Esophagus muscularis mucosa (tissue), 4 donors: ENCODE measurements around the gene ENOX1.

Source experiments
- CTCF ChIP-seq, 3 experiments: fragments of 200-600 bp in 2 of 3; fragments of 450-650 bp in 1 of 3; sonication (generic) in 2 of 3; IDR thresholded peaks; one replicate each; pipeline ENCODE4 v1.5.1; 2017 to 2019; ENCODE audit warnings: antibody characterized with exemption in 3 of 3, mild to moderate bottlenecking in 2 of 3, moderate library complexity in 1 of 3
- EP300 ChIP-seq: sonication (generic); formaldehyde crosslinking; IDR thresholded peaks from one replicate; pipeline ENCODE4 v1.6.1; 2017; ENCODE audit warnings: antibody characterized with exemption
- POLR2A ChIP-seq: fragments of 450-650 bp; IDR thresholded peaks from one replicate; pipeline ENCODE4 v1.6.1; 2017; ENCODE audit warnings: antibody characterized with exemption, moderate library complexity, mild to moderate bottlenecking, low read depth
- POLR2AphosphoS5 ChIP-seq, 2 donors: sonication (generic); formaldehyde crosslinking; IDR thresholded peaks; one replicate each; pipeline ENCODE4 v1.6.1; 2017; ENCODE audit warnings: antibody characterized with exemption in 2 of 2

- TF ChIP-seq CTCF (IDR thresholded peaks at IDR 0.05) (no peak), EP300 (no peak), POLR2AphosphoS5 (IDR thresholded peaks at IDR 0.05) (no peak), POLR2A (no peak)
Observed at GRCh38 chr13:43328907-43329306, 457.9 kb downstream of the ENOX1 start.
